PC-9 (cell line): ENCODE results near the gene ARHGEF17. TPM values are rescaled to one million over a fixed set of nuclear protein-coding genes. Genes with fewer than 3 reads are reported as not detected.

Experiments
- BruUV-seq: library from RNA; stranded (reverse); fragments of 400-500 nt; replicated peaks from 2 replicates; lab custom pipeline; 2021; lab: Mats Ljungman, UMichigan
- CTCF ChIA-PET: fragments of 300-600 bp; sonication (Branson Sonifier 250); formaldehyde crosslinking; loops from one replicate; lab custom pipeline; 2022; ENCODE audit warnings: antibody characterized with exemption; lab: Charles Lee
- POLR2A ChIA-PET: fragments of 300-600 bp; sonication (Branson Sonifier 250); formaldehyde crosslinking; loops from one replicate; lab custom pipeline; 2022; ENCODE audit warnings: antibody characterized with exemption; ENCODE audit not compliant: unreplicated experiment; lab: Charles Lee
- DNase-seq, 2 experiments: peaks; one replicate each; pipeline versions ENCODE4 v3.0.0 to v3.0.0-alpha.2; 2015 to 2022; ENCODE audit warnings: mixed read lengths in 1 of 2
- H2AFZ ChIP-seq: fragments of 200-600 bp; sonication (generic); 2 replicates; pipeline ENCODE4 v1.8.1; 2017; ENCODE audit warnings: antibody characterized with exemption
- H3F3A ChIP-seq: fragments of 200-600 bp; sonication (generic); 2 replicates; pipeline ENCODE4 v1.8.1; 2017; ENCODE audit warnings: antibody characterized with exemption, mild to moderate bottlenecking, low read depth; ENCODE audit not compliant: insufficient read depth
- H3K27ac ChIP-seq: fragments of 200-600 bp; sonication (generic); 2 replicates; pipeline ENCODE4 v1.6.1; 2016; ENCODE audit warnings: mixed run types
- H3K27me3 ChIP-seq: fragments of 200-600 bp; sonication (generic); 2 replicates; pipeline ENCODE4 v1.6.1; 2016; ENCODE audit warnings: low read depth, mixed run types; ENCODE audit not compliant: insufficient read depth
- H3K36me3 ChIP-seq: fragments of 200-600 bp; sonication (generic); 2 replicates; pipeline ENCODE4 v1.6.1; 2016; ENCODE audit warnings: low read depth, mixed run types
- H3K4me1 ChIP-seq: fragments of 200-600 bp; sonication (generic); replicated peaks from 2 replicates; pipeline ENCODE4 v1.6.1; 2016; ENCODE audit warnings: mixed run types; ENCODE audit not compliant: insufficient read depth
- H3K4me2 ChIP-seq: fragments of 200-600 bp; sonication (generic); 2 replicates; pipeline ENCODE4 v1.6.1; 2017; ENCODE audit warnings: mixed run types
- H3K4me3 ChIP-seq: fragments of 200-600 bp; sonication (generic); 2 replicates; pipeline ENCODE4 v1.6.1; 2016; ENCODE audit warnings: mixed run types
- H3K79me2 ChIP-seq: fragments of 200-600 bp; sonication (generic); 2 replicates; pipeline ENCODE4 v1.6.1; 2017; ENCODE audit warnings: low read depth, mixed run types
- H3K9me2 ChIP-seq: fragments of 200-600 bp; sonication (generic); 2 replicates; pipeline ENCODE4 v1.8.1; 2017; ENCODE audit warnings: mild to moderate bottlenecking; ENCODE audit not compliant: insufficient read depth
- H3K9me3 ChIP-seq: fragments of 200-600 bp; sonication (generic); 2 replicates; pipeline ENCODE4 v1.8.1; 2016; ENCODE audit warnings: low read depth; ENCODE audit not compliant: insufficient read depth
- H4K20me1 ChIP-seq: fragments of 200-600 bp; sonication (generic); 2 replicates; pipeline ENCODE4 v1.8.1; 2017; ENCODE audit not compliant: insufficient read depth
- CTCF ChIP-seq: fragments of 200-600 bp; sonication (generic); conservative IDR thresholded peaks from 2 replicates; pipeline ENCODE4 v1.6.1; 2017; ENCODE audit warnings: mixed run types, antibody characterized with exemption, mild to moderate bottlenecking, moderate library complexity
- EZH2 ChIP-seq: fragments of 200-600 bp; sonication (generic); IDR thresholded peaks from 2 replicates; pipeline ENCODE4 v1.8.0; 2017; ENCODE audit warnings: antibody characterized with exemption, low read depth
- intact Hi-C: fragments of 100-400 bp; cut with micrococcal nuclease; formaldehyde crosslinking; loops from one replicate; pipeline ENCODE4 v1.10.0; 2022; ENCODE audit not compliant: unreplicated experiment
- total RNA-seq: library from RNA; stranded (reverse); gene quantifications from 2 replicates; pipeline ENCODE4 v1.2.3, GENCODE V29; 2021

ARHGEF17 gene
- total RNA-seq, 1 experiment from 2014 or later, result 56.9 TPM

GRCh38 chr11:73395297-73396208 lies 87.5 kb downstream of the ARHGEF17 start:
- no peaks in the 10 kb centered on the region for H3K9me3 ChIP-seq
- H3K79me2 ChIP-seq, result no peaks in the 10 kb centered on the region
- no peak for DNase-seq
- H3K36me3 ChIP-seq, result no peaks in the 10 kb centered on the region
- H3K4me2 ChIP-seq, result no peak overlapping the region
- intact Hi-C loops, result no loop called here
- no TSS peak for BruUV-seq
- H2AFZ ChIP-seq, result no peak overlapping the region
- no peaks in the 10 kb centered on the region for H3K27me3 ChIP-seq
- no peaks in the 10 kb centered on the region for H3K4me1 ChIP-seq
- no peaks in the 10 kb centered on the region; the same call in 1 of the 2 replicates for H4K20me1 ChIP-seq
- TF ChIP-seq EZH2 (no peak), CTCF (no peak)
- H3F3A ChIP-seq, result no peaks in the 10 kb centered on the region
- ChIA-PET CTCF (interaction anchor here (1.1 kb wide), 1 partner anchor 46 kb away, joined by 3 read pairs; no protein-coding TSS in a partner anchor), POLR2A (no interaction called here)
- H3K9me2 ChIP-seq, result no peaks in the 10 kb centered on the region
- no peak overlapping the region for H3K4me3 ChIP-seq
- no peak overlapping the region for H3K27ac ChIP-seq

DNA sequence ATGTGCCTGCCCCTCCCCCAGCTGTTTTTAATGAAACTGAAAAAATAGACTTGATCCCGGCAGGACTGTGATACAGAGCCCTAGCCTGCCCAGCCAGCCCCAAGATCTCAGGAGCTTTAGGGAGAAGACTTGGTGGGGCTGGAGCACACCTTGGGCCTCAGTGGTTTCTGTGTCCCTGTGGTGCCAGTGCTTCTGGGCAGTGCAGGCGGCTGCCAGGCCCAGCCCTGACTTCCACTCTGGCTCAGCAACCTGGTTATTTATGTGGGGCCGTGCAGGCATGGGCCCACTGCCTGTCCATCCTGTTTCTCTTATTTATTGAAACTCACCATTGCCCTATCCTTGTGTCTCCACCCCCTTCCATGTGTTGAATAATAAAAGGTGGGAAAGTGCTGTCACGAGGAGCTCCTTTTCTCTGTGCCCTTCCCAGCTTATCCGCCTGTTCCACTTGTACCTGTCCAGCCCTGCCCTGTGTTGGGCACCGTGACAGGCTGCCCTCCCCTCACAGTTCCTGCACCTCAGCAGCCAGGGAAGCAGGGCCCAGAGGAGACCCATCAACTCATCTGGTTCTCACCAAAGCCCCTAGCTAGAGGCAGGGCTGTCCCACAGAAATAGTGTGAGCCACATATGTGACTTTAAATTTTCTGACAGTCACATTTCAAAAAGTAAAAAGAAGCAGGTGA lies 88.3 kb downstream of the ARHGEF17 start:
- DNase-seq, result no peak
- Histone ChIP-seq H2AFZ (no peak overlapping the region), H3K9me2 (no peaks in the 10 kb centered on the region), H3K79me2 (no peaks in the 10 kb centered on the region), H3K4me3 (no peak overlapping the region), H3K27ac (no peak overlapping the region), H3K27me3 (no peaks in the 10 kb centered on the region), H4K20me1 (no peaks in the 10 kb centered on the region; the same call in 1 of the 2 replicates), H3K36me3 (no peaks in the 10 kb centered on the region), H3K4me1 (no peaks in the 10 kb centered on the region), H3F3A (no peaks in the 10 kb centered on the region), H3K9me3 (no peaks in the 10 kb centered on the region), H3K4me2 (no peak overlapping the region)
- intact Hi-C loops, result no loop called here
- CTCF ChIA-PET, result interaction anchor here (1.1 kb wide), 1 partner anchor 46 kb away, joined by 3 read pairs; no protein-coding TSS in a partner anchor
- no peak for TF ChIP-seq CTCF
- TF ChIP-seq EZH2, result no peak
- no TSS peak for BruUV-seq
- POLR2A ChIA-PET, result interaction anchor here (0.7 kb wide), 1 partner anchor 558 kb away, joined by 5 read pairs; no protein-coding TSS in a partner anchor

- H3K4me3 ChIP-seq, result no peak overlapping the region
- no peaks in the 10 kb centered on the region for H3K9me3 ChIP-seq
- H3K9me2 ChIP-seq, result no peaks in the 10 kb centered on the region
- DNase-seq, result no peak
- no peaks in the 10 kb centered on the region for H3F3A ChIP-seq
- TF ChIP-seq EZH2, result no peak
- no peak for TF ChIP-seq CTCF
- no peaks in the 10 kb centered on the region for H3K4me1 ChIP-seq
- no peaks in the 10 kb centered on the region for H3K79me2 ChIP-seq
- no peak overlapping the region for H3K4me2 ChIP-seq
- no TSS peak for BruUV-seq
- no peak overlapping the region for H2AFZ ChIP-seq
- no peaks in the 10 kb centered on the region for H3K27me3 ChIP-seq
- POLR2A ChIA-PET, result interaction anchor here (0.7 kb wide), 1 partner anchor 558 kb away, joined by 5 read pairs; no protein-coding TSS in a partner anchor
- intact Hi-C loops, result no loop called here
- CTCF ChIA-PET, result interaction anchor here (0.9 kb wide), 1 partner anchor 18 kb away, joined by 3 read pairs; no protein-coding TSS in a partner anchor
- no peaks in the 10 kb centered on the region; the same call in 1 of the 2 replicates for H4K20me1 ChIP-seq
- H3K36me3 ChIP-seq, result no peaks in the 10 kb centered on the region
- no peak overlapping the region for H3K27ac ChIP-seq
Measured at GRCh38 chr11:73396985-73397384, 88.9 kb downstream of the ARHGEF17 start.
